AG04450 (cell line): Measurements from ENCODE around the gene TICAM2. TPM values are rescaled to one million over a fixed set of nuclear protein-coding genes. Genes with fewer than 3 reads are reported as not detected.

Experiments used
- CTCF ChIA-PET: fragments of 300-600, 350-600 bp; formaldehyde crosslinking; extraction: SDS; loops from one replicate; lab custom pipeline; 2022; ENCODE audit warnings: antibody characterized with exemption, inconsistent platforms; lab: Charles Lee
- POLR2A ChIA-PET: fragments of 350-600 bp; formaldehyde crosslinking; extraction: SDS; loops from one replicate; lab custom pipeline; 2021; ENCODE audit warnings: antibody characterized with exemption, inconsistent platforms; lab: Yijun Ruan, JAX
- DNase-seq: peaks from one replicate; pipeline ENCODE4 v3.0.0-alpha.2; 2011; ENCODE audit warnings: low read depth, low spot score
- H3K27ac ChIP-seq: one replicate; pipeline ENCODE4 v1.5.1; 2012; ENCODE audit warnings: low read depth, low read length, control low read depth
- H3K27me3 ChIP-seq: one replicate; pipeline ENCODE4 v1.6.0; 2012; ENCODE audit warnings: low read length; ENCODE audit not compliant: control insufficient read depth, insufficient read depth
- H3K4me3 ChIP-seq: 2 replicates; pipeline ENCODE4 v1.5.1; 2011; ENCODE audit warnings: mild to moderate bottlenecking, low read depth, low read length, control low read depth
- H3K9me3 ChIP-seq: 2 replicates; pipeline ENCODE4 v1.5.1; 2012; ENCODE audit warnings: low read length; ENCODE audit not compliant: control insufficient read depth, insufficient read depth
- polyA plus RNA-seq: library from polyadenylated mRNA; depleted of rRNA; stranded (reverse); fragments of >200 nt; gene quantifications from 2 replicates; pipeline ENCODE4 v1.2.3, GENCODE V29; 2011
- TF ChIP-seq, protein P1 (sequence below): IDR thresholded peaks from 2 replicates; pipeline ENCODE4 v1.5.1; 2011; ENCODE audit warnings: low read depth, low read length, control low read depth, inconsistent platforms

TICAM2 gene
- polyA plus RNA-seq, 1 experiment, result 4.3 TPM

DNA sequence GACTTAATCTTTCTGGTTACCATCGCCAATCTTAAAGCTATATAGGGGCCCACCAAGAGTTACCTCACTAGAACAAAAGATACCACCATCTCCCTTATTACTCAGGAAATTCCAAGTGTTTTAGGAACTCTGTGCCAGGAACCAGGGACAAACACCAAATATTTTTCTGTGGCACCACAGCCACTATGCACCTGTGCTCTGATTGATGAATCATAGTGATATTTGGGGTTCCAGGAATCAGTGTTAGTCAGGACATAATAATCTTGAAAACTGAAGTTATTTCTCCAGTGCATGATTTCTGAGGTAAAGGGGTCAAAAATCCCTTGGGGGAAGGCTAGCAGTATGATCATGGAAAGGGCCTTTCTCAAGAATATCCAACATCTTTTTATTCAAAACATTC is 33.7 kb upstream of the TICAM2 start:
- ChIA-PET CTCF (interaction anchor here (0.7 to 5.1 kb wide), 7 partner anchors 9 to 432 kb away, joined by 3 to 51 read pairs (median 8); no protein-coding TSS in a partner anchor), POLR2A (no interaction called here)
- H3K27me3 ChIP-seq, result peaks cover 4% of the 10 kb centered on the region
- no peak overlapping the region for H3K27ac ChIP-seq
- no peaks in the 10 kb centered on the region for H3K9me3 ChIP-seq
- no peak overlapping the region for H3K4me3 ChIP-seq
- no peak for DNase-seq
- TF ChIP-seq, protein P1, sequence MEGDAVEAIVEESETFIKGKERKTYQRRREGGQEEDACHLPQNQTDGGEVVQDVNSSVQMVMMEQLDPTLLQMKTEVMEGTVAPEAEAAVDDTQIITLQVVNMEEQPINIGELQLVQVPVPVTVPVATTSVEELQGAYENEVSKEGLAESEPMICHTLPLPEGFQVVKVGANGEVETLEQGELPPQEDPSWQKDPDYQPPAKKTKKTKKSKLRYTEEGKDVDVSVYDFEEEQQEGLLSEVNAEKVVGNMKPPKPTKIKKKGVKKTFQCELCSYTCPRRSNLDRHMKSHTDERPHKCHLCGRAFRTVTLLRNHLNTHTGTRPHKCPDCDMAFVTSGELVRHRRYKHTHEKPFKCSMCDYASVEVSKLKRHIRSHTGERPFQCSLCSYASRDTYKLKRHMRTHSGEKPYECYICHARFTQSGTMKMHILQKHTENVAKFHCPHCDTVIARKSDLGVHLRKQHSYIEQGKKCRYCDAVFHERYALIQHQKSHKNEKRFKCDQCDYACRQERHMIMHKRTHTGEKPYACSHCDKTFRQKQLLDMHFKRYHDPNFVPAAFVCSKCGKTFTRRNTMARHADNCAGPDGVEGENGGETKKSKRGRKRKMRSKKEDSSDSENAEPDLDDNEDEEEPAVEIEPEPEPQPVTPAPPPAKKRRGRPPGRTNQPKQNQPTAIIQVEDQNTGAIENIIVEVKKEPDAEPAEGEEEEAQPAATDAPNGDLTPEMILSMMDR, result no peak

DNA sequence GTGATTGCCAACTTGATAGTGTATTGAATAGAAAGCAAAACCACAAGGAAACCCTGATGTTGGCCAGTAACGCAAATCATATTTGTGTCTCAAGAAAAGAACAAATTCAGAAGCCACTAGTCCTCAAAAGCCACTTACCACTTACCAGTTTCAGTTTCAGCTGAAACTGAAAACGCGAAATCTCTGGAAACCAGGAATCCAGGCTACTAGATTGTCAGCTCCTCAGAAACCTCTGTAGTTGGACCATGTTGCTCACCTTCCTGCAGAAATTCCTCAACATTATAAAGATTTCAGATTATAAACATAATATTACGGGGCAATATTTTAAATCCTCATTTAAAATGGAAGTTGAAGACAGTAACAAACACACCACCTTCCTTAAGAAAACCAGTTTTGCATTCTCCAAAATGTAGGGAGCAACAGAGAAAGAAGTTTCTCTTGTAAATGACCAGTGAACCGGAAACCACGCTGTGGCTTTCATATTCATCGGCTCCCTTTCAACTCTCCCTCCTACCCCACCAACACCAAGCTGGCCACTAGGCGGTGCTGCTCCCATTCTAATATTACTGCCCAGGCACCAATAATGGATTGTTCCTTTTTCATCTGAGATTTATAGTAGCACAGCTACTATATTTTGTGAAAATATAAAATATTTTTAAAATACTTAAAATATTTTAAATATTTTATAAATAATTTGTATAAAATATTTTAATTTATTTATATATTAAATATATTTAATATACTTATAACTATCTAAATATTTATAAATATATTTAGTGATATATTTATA is 32.3 kb upstream of the TICAM2 start:
- H3K27ac ChIP-seq, result no peak overlapping the region

DNA sequence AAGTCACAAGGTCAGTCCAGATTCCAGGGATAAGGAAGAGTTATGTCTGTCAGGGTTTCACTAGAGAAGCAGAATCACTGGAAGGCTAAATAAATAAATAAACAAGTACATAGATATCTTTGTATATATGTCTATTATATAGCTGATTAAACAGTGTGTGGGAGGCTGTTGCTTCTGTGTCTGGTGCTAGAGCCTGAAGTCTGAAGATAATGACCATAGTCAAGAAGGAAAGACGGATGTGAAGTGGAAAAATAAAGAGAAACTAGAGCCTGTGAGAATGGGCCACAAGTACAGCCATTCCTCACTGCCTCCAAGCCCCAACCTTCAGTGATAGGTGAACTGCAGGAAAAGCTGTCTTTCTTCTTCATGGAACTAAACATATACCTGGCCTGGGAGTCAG is 27.6 kb upstream of the TICAM2 start:
- DNase-seq, result no peak
- POLR2A ChIA-PET, result no interaction called here
- TF ChIP-seq, protein P1, result no peak

More for the DNA sequence above, 32.3 kb upstream of the TICAM2 start:
- H3K4me3 ChIP-seq, result peak overlapping the region; percentile 46
- DNase-seq, result peak; percentile 51
- TF ChIP-seq, protein P1, result peak; percentile 99
- ChIA-PET CTCF (interaction anchor here (0.6 to 5.1 kb wide), 32 partner anchors 9 to 502 kb away, joined by 3 to 51 read pairs (median 4); no protein-coding TSS in a partner anchor), POLR2A (no interaction called here)
- H3K9me3 ChIP-seq, result no peaks in the 10 kb centered on the region
- H3K27me3 ChIP-seq, result peaks cover 4% of the 10 kb centered on the region

GRCh38 chr5:115627295-115627865 is 25.1 kb upstream of the TICAM2 start:
- H3K4me3 ChIP-seq, result no peak overlapping the region

More for the DNA sequence above, 27.6 kb upstream of the TICAM2 start:
- CTCF ChIA-PET, result interaction anchor here (0.6 to 1.3 kb wide), 4 partner anchors 202 to 320 kb away, joined by 3 to 7 read pairs (median 3); no protein-coding TSS in a partner anchor
- H3K27ac ChIP-seq, result no peak overlapping the region
- H3K9me3 ChIP-seq, result no peaks in the 10 kb centered on the region
- H3K27me3 ChIP-seq, result no peaks in the 10 kb centered on the region
- H3K4me3 ChIP-seq, result no peak overlapping the region

More at GRCh38 chr5:115627295-115627865, 25.1 kb upstream of the TICAM2 start:
- no peak for DNase-seq
- CTCF ChIA-PET, result interaction anchor here (0.5 kb wide), 1 partner anchor 23 kb away, joined by 4 read pairs; no protein-coding TSS in a partner anchor
- H3K27me3 ChIP-seq, result no peaks in the 10 kb centered on the region
- POLR2A ChIA-PET, result no interaction called here
- TF ChIP-seq, protein P1, result no peak
- no peaks in the 10 kb centered on the region for H3K9me3 ChIP-seq
- no peak overlapping the region for H3K27ac ChIP-seq
